HEK293 (cell line): ENCODE results near the gene PODN.

ENCODE experiments used
- CTCF ChIP-seq: fragments of 450-650 bp; formaldehyde crosslinking; IDR thresholded peaks from 2 replicates; pipeline ENCODE4 v1.5.1; 2016; ENCODE audit warnings: missing biosample characterization, missing genetic modification characterization
- HOXA7 ChIP-seq: sonication (generic); formaldehyde crosslinking; IDR thresholded peaks from 2 replicates; pipeline ENCODE4 v1.8.1; 2022; ENCODE audit warnings: missing genetic modification reagents, borderline replicate concordance
- REPIN1 ChIP-seq: fragments of 450-650 bp; formaldehyde crosslinking; IDR thresholded peaks from 2 replicates; pipeline ENCODE4 v1.5.1; 2017; ENCODE audit warnings: missing biosample characterization, missing genetic modification characterization, low read depth
- ZNF138 ChIP-seq: fragments of 450-650 bp; formaldehyde crosslinking; IDR thresholded peaks from 2 replicates; pipeline ENCODE4 v1.5.1; 2016; ENCODE audit warnings: missing biosample characterization, missing genetic modification characterization, borderline replicate concordance
- ZNF311 ChIP-seq: fragments of 450-650 bp; formaldehyde crosslinking; IDR thresholded peaks from 2 replicates; pipeline ENCODE4 v1.5.1; 2017; ENCODE audit warnings: missing biosample characterization, missing genetic modification characterization, borderline replicate concordance
- ZNF792 ChIP-seq: fragments of 450-650 bp; formaldehyde crosslinking; IDR thresholded peaks from 2 replicates; pipeline ENCODE4 v1.5.1; 2016; ENCODE audit warnings: missing biosample characterization, missing genetic modification characterization
- TF ChIP-seq, protein P1 (sequence below): fragments of 450-650 bp; formaldehyde crosslinking; IDR thresholded peaks from 2 replicates; pipeline ENCODE4 v1.5.1; 2016; ENCODE audit warnings: missing biosample characterization, missing genetic modification characterization

GRCh38 chr1:53073868-53074311, 11.9 kb downstream of the PODN start:
- TF ChIP-seq, protein P1, sequence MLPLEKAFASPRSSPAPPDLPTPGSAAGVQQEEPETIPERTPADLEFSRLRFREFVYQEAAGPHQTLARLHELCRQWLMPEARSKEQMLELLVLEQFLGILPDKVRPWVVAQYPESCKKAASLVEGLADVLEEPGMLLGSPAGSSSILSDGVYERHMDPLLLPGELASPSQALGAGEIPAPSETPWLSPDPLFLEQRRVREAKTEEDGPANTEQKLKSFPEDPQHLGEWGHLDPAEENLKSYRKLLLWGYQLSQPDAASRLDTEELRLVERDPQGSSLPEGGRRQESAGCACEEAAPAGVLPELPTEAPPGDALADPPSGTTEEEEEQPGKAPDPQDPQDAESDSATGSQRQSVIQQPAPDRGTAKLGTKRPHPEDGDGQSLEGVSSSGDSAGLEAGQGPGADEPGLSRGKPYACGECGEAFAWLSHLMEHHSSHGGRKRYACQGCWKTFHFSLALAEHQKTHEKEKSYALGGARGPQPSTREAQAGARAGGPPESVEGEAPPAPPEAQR (tag by site-specific recombination), result no peak
- TF ChIP-seq ZNF792 (tag by site-specific recombination) (no peak), CTCF (no peak), HOXA7 (CRISPR knock-in tag) (no peak), ZNF138 (tag by site-specific recombination) (no peak), ZNF311 (no peak), REPIN1 (tag by site-specific recombination) (no peak)
